HUES48 (cell line): ENCODE results near the gene CDH12.
A peak's percentile ranks its signal among the peaks of the same experiment; 100 is the strongest.
"Not testable (repeated sequence)": the region's sequence is repeated elsewhere in the genome, so short reads cannot be mapped to it uniquely, and the experiment has no call there.

Experiments used
- H3K27ac ChIP-seq: one replicate; pipeline ENCODE4 v1.7.0; 2013; ENCODE audit warnings: low read depth, low read length, inconsistent platforms
- H3K27me3 ChIP-seq: 2 replicates; pipeline ENCODE4 v1.6.1; 2013; ENCODE audit warnings: mild to moderate bottlenecking, low read length; ENCODE audit not compliant: control insufficient read depth, insufficient read depth
- H3K36me3 ChIP-seq: 2 replicates; pipeline ENCODE4 v1.6.1; 2013; ENCODE audit warnings: low read length; ENCODE audit not compliant: control insufficient read depth, insufficient read depth
- H3K4me1 ChIP-seq: 2 replicates; pipeline ENCODE4 v1.6.1; 2013; ENCODE audit warnings: mild to moderate bottlenecking, low read length; ENCODE audit not compliant: control insufficient read depth, insufficient read depth
- H3K4me3 ChIP-seq: 2 replicates; pipeline ENCODE4 v1.5.1; 2013; ENCODE audit warnings: mild to moderate bottlenecking, low read depth, low read length
- H3K9ac ChIP-seq: 2 replicates; pipeline ENCODE4 v1.6.1; 2013; ENCODE audit warnings: mild to moderate bottlenecking, low read depth, low read length, moderate library complexity
- H3K9me3 ChIP-seq: 2 replicates; pipeline ENCODE4 v1.6.1; 2013; ENCODE audit warnings: low read length; ENCODE audit not compliant: control insufficient read depth, insufficient read depth

Gene CDH12

GRCh38 chr5:22852807-22853660 is at the start of gene CDH12:
CDH12 (minus strand) TSS chr5:22853344.
- Histone ChIP-seq H3K4me1 (peaks cover 12% of the 10 kb centered on the region), H3K4me3 (peak within 1 kb of the TSS; percentile 69), H3K27me3 (peaks cover 24% of the 10 kb centered on the region), H3K9ac (no peak within 1 kb of the TSS), H3K36me3 (no peaks in the 10 kb centered on the region), H3K9me3 (no peaks in the 10 kb centered on the region), H3K27ac (no peak within 1 kb of the TSS)

- Histone ChIP-seq H3K36me3 (no peaks in the 10 kb centered on the region), H3K27ac (no peak overlapping the region), H3K27me3 (no peaks in the 10 kb centered on the region), H3K9ac (no peak overlapping the region), H3K9me3 (peaks cover 5% of the 10 kb centered on the region), H3K4me1 (no peaks in the 10 kb centered on the region), H3K4me3 (no peak overlapping the region)
Measured at GRCh38 chr5:22901885-22902284, 48.7 kb upstream of the CDH12 start.

- Histone ChIP-seq H3K36me3 (no peaks in the 10 kb centered on the region), H3K4me3 (no peak overlapping the region), H3K4me1 (no peaks in the 10 kb centered on the region), H3K9ac (no peak overlapping the region), H3K27ac (no peak overlapping the region), H3K27me3 (no peaks in the 10 kb centered on the region), H3K9me3 (peaks cover 5% of the 10 kb centered on the region)
Measured at GRCh38 chr5:22900801-22901310, 47.7 kb upstream of the CDH12 start.

GRCh38 chr5:22899341-22899740 is 46.2 kb upstream of the CDH12 start:
- Histone ChIP-seq H3K4me1 (no peaks in the 10 kb centered on the region), H3K27me3 (no peaks in the 10 kb centered on the region), H3K4me3 (no peak overlapping the region), H3K9me3 (peaks cover 5% of the 10 kb centered on the region), H3K27ac (no peak overlapping the region), H3K9ac (no peak overlapping the region), H3K36me3 (no peaks in the 10 kb centered on the region)

GRCh38 chr5:22896152-22896551 is 43.0 kb upstream of the CDH12 start:
- H3K36me3 ChIP-seq, result no peaks in the 10 kb centered on the region
- no peaks in the 10 kb centered on the region for H3K4me1 ChIP-seq
- peaks cover 1% of the 10 kb centered on the region for H3K9me3 ChIP-seq
- no peak overlapping the region for H3K9ac ChIP-seq
- H3K27me3 ChIP-seq, result no peaks in the 10 kb centered on the region
- no peak overlapping the region for H3K27ac ChIP-seq
- no peak overlapping the region for H3K4me3 ChIP-seq

- H3K27me3 ChIP-seq, result no peaks in the 10 kb centered on the region
- H3K9ac ChIP-seq, result no peak overlapping the region
- no peak overlapping the region for H3K4me3 ChIP-seq
- H3K36me3 ChIP-seq, result no peaks in the 10 kb centered on the region
- no peaks in the 10 kb centered on the region for H3K9me3 ChIP-seq
- H3K4me1 ChIP-seq, result no peaks in the 10 kb centered on the region
- no peak overlapping the region for H3K27ac ChIP-seq
Measured at GRCh38 chr5:22892441-22892840, 39.3 kb upstream of the CDH12 start.

- no peaks in the 10 kb centered on the region for H3K9me3 ChIP-seq
- H3K4me1 ChIP-seq, result no peaks in the 10 kb centered on the region; the same call in 1 of the 2 replicates
- no peaks in the 10 kb centered on the region for H3K27me3 ChIP-seq
- no peaks in the 10 kb centered on the region for H3K36me3 ChIP-seq
- H3K27ac ChIP-seq, result no peak overlapping the region
- H3K9ac ChIP-seq, result no peak overlapping the region
- H3K4me3 ChIP-seq, result no peak overlapping the region
Measured at GRCh38 chr5:22889720-22890119, 36.6 kb upstream of the CDH12 start.

GRCh38 chr5:22887566-22887965 is 34.4 kb upstream of the CDH12 start:
- H3K9ac ChIP-seq, result no peak overlapping the region
- H3K36me3 ChIP-seq, result no peaks in the 10 kb centered on the region
- H3K4me1 ChIP-seq, result no peaks in the 10 kb centered on the region; the same call in 1 of the 2 replicates
- no peak overlapping the region for H3K4me3 ChIP-seq
- no peaks in the 10 kb centered on the region for H3K27me3 ChIP-seq
- no peaks in the 10 kb centered on the region for H3K9me3 ChIP-seq
- H3K27ac ChIP-seq, result no peak overlapping the region

- H3K27ac ChIP-seq, H3K4me3 ChIP-seq, H3K27me3 ChIP-seq: not testable (repeated sequence)
Measured at GRCh38 chr5:22858911-22859310, 5.8 kb upstream of the CDH12 start.

GRCh38 chr5:22855824-22856223 is 2.7 kb upstream of the CDH12 start:
- H3K36me3 ChIP-seq, result no peaks in the 10 kb centered on the region
- H3K9me3 ChIP-seq, result no peaks in the 10 kb centered on the region
- peaks cover 12% of the 10 kb centered on the region for H3K4me1 ChIP-seq
- H3K4me3 ChIP-seq, result no peak overlapping the region
- H3K9ac ChIP-seq, result no peak overlapping the region
- no peak overlapping the region for H3K27ac ChIP-seq
- H3K27me3 ChIP-seq, result peaks cover 21% of the 10 kb centered on the region

More at GRCh38 chr5:22858911-22859310, 5.8 kb upstream of the CDH12 start:
- not testable (repeated sequence) for H3K9me3 ChIP-seq, H3K4me1 ChIP-seq, H3K9ac ChIP-seq, H3K36me3 ChIP-seq

GRCh38 chr5:22850981-22851380 is 2.2 kb downstream of the CDH12 start:
- Histone ChIP-seq H3K4me3 (no peak overlapping the region), H3K27ac (no peak overlapping the region), H3K9me3 (no peaks in the 10 kb centered on the region), H3K36me3 (no peaks in the 10 kb centered on the region), H3K4me1 (peaks cover 12% of the 10 kb centered on the region), H3K9ac (no peak overlapping the region), H3K27me3 (peaks cover 24% of the 10 kb centered on the region)
